ENCODE data around the gene COG5.

DNA sequence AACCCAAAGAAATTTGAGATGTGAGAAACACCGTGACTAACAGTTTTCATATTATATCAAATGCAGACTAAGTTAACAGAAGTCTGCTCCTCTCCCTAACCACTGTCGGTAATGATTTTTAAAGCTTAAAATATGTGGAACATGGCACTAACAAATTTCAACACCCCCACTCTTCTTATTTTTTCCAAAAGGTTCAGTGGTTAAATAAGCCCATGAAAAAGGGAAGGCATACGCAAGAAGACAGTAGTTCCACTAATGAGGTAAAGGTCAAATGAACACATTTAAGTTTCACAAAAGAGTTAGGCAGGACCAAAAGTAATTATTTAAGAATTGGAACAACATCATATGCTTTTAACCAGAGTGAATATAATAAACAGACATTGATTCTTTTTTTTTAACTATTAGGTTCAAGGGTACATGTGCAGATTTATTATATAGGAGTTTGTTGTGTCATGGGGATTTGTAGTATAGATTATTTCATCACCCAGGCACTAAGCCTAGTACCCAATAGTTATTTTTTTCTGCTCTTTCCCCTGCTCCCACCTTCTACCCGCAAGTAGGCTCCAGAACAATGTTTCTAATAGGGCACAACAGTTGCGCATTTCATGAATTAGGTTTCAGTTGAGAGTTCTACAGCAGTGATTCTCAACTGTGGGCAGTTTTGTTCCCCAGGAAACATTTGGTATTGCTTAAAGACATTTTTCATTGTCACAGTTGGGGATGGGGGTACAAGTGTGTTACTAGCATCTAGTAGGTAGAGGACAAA is 315.0 kb downstream of the COG5 start:
- no peak for TF ChIP-seq POLR2A (IDR thresholded peaks at IDR 0.05)
- TF ChIP-seq, protein P1, sequence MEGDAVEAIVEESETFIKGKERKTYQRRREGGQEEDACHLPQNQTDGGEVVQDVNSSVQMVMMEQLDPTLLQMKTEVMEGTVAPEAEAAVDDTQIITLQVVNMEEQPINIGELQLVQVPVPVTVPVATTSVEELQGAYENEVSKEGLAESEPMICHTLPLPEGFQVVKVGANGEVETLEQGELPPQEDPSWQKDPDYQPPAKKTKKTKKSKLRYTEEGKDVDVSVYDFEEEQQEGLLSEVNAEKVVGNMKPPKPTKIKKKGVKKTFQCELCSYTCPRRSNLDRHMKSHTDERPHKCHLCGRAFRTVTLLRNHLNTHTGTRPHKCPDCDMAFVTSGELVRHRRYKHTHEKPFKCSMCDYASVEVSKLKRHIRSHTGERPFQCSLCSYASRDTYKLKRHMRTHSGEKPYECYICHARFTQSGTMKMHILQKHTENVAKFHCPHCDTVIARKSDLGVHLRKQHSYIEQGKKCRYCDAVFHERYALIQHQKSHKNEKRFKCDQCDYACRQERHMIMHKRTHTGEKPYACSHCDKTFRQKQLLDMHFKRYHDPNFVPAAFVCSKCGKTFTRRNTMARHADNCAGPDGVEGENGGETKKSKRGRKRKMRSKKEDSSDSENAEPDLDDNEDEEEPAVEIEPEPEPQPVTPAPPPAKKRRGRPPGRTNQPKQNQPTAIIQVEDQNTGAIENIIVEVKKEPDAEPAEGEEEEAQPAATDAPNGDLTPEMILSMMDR (IDR thresholded peaks at IDR 0.05) = no peak

Data from right lobe of liver (tissue), 4 donors.